HCT116 (cell line): ENCODE results near the gene VIPR2. TPM values are rescaled to one million over a fixed set of nuclear protein-coding genes. Genes with fewer than 3 reads are reported as not detected.

Source experiments
- ATAC-seq: fragments of 200-7000 bp; cut with Tn5 transposase; 2 replicates; pipeline ENCODE4 v1.9.1; 2020; ENCODE audit warnings: mild to moderate bottlenecking, moderate library complexity
- BruUV-seq: library from RNA; stranded (reverse); fragments of 400-500 nt; replicated peaks from 2 replicates; lab custom pipeline; 2021; lab: Mats Ljungman, UMichigan
- CTCF ChIA-PET: fragments of 300-600 bp; sonication (Branson Sonifier 250); formaldehyde crosslinking; loops from one replicate; lab custom pipeline; 2021; ENCODE audit warnings: antibody characterized with exemption; lab: Charles Lee
- POLR2A ChIA-PET: fragments of 300-600, 350-600 bp; sonication (Branson Sonifier 250); formaldehyde crosslinking; loops from one replicate; lab custom pipeline; 2021; ENCODE audit warnings: antibody characterized with exemption; lab: Charles Lee
- RAD21 ChIA-PET, 2 experiments: fragments of 300-600 bp; sonication (Branson Sonifier 250); formaldehyde crosslinking; loops; one replicate each; lab custom pipeline; 2023; ENCODE audit warnings: low total read pairs in 2 of 2; ENCODE audit not compliant: uncharacterized antibody in 2 of 2, unreplicated experiment in 2 of 2, low non-redundant PET in 1 of 2; lab: Charles Lee
- DNase-seq: peaks from one replicate; pipeline ENCODE4 v3.0.0-alpha.2; 2010; ENCODE audit warnings: low read depth, low spot score
- H2AFZ ChIP-seq: fragments of 200-600 bp; shearing (Covaris generic), sonication (generic); 2 replicates; pipeline ENCODE4 v1.6.1; 2017; ENCODE audit warnings: low read depth, mixed run types, mixed read lengths, antibody characterized with exemption, low read length; ENCODE audit not compliant: poor library complexity, severe bottlenecking
- H3K27ac ChIP-seq: 2 replicates; pipeline ENCODE4 v1.5.1; 2012; ENCODE audit warnings: low read depth, low read length
- H3K27me3 ChIP-seq: fragments of 200-600 bp; sonication (generic); 2 replicates; pipeline ENCODE4 v1.6.1; 2016; ENCODE audit warnings: mixed run types, low read length, mixed read lengths; ENCODE audit not compliant: insufficient read depth
- H3K36me3 ChIP-seq, 2 experiments: fragments of 200-500 bp in 1 of 2; fragments of 200-600 bp in 1 of 2; sonication (Bioruptor generic) in 1 of 2; sonication (generic) in 1 of 2; 2 replicates each; pipeline versions ENCODE4 v1.5.1 to v1.6.1; 2014 to 2016; ENCODE audit warnings: low read length in 2 of 2, inconsistent platforms in 1 of 2, mixed read lengths in 1 of 2, mixed run types in 1 of 2; ENCODE audit not compliant: insufficient read depth in 2 of 2, control insufficient read depth in 1 of 2
- H3K4me1 ChIP-seq, 2 experiments: fragments of 200-600 bp in 1 of 2; sonication (generic) in 1 of 2; 2 replicates each; pipeline versions ENCODE4 v1.5.1 to v1.6.1; 2012 to 2017; ENCODE audit warnings: low read length in 2 of 2, inconsistent platforms in 1 of 2, mild to moderate bottlenecking in 1 of 2, mixed read lengths in 1 of 2, mixed run types in 1 of 2, moderate library complexity in 1 of 2; ENCODE audit not compliant: insufficient read depth in 2 of 2, control insufficient read depth in 1 of 2
- H3K4me2 ChIP-seq: fragments of 200-600 bp; sonication (generic); 2 replicates; pipeline ENCODE4 v1.6.1; 2017; ENCODE audit warnings: mixed run types, low read length, mixed read lengths
- H3K4me3 ChIP-seq, 2 experiments: fragments of 200-600 bp in 1 of 2; sonication (generic) in 1 of 2; replicated peaks in 1 of 2; 2 replicates each; pipeline ENCODE4 v1.5.1; 2011 to 2016; ENCODE audit warnings: low read length in 2 of 2, control low read depth in 1 of 2, low read depth in 1 of 2, mild to moderate bottlenecking in 1 of 2, mixed read lengths in 1 of 2, mixed run types in 1 of 2
- H3K79me2 ChIP-seq: fragments of 200-600 bp; sonication (generic); 2 replicates; pipeline ENCODE4 v1.6.1; 2017; ENCODE audit warnings: mild to moderate bottlenecking, mixed run types, low read length, moderate library complexity, mixed read lengths; ENCODE audit not compliant: insufficient read depth
- H3K9ac ChIP-seq: fragments of 200-600 bp; sonication (generic); 2 replicates; pipeline ENCODE4 v1.6.1; 2016; ENCODE audit warnings: low read length, mixed read lengths
- H3K9me2 ChIP-seq: fragments of 200-600 bp; sonication (generic), shearing (Covaris generic); 2 replicates; pipeline ENCODE4 v1.6.1; 2017; ENCODE audit warnings: mixed run types, mild to moderate bottlenecking, moderate library complexity; ENCODE audit not compliant: insufficient read depth
- H3K9me3 ChIP-seq, 2 experiments: fragments of 200-500 bp in 1 of 2; fragments of 200-600 bp in 1 of 2; sonication (Bioruptor generic) in 1 of 2; sonication (generic) in 1 of 2; 2 replicates each; pipeline ENCODE4 v1.6.1; 2014 to 2017; ENCODE audit warnings: low read length in 2 of 2, mixed read lengths in 2 of 2, inconsistent platforms in 1 of 2, low read depth in 1 of 2, mild to moderate bottlenecking in 1 of 2, mixed run types in 1 of 2, moderate library complexity in 1 of 2; ENCODE audit not compliant: control insufficient read depth in 1 of 2, insufficient read depth in 1 of 2
- H4K20me1 ChIP-seq: fragments of 200-600 bp; sonication (generic), shearing (Covaris generic); 2 replicates; pipeline ENCODE4 v1.6.1; 2017; ENCODE audit warnings: mixed run types, mild to moderate bottlenecking, moderate library complexity; ENCODE audit not compliant: insufficient read depth
- ATF3 ChIP-seq: IDR thresholded peaks from 2 replicates; pipeline ENCODE4 v1.6.1; 2012
- CBX3 ChIP-seq: IDR thresholded peaks from 2 replicates; pipeline ENCODE4 v1.6.1; 2012; ENCODE audit warnings: low read depth
- EZH2phosphoT487 ChIP-seq: fragments of 200-600 bp; IDR thresholded peaks from 2 replicates; pipeline ENCODE4 v1.6.1; 2018; ENCODE audit warnings: antibody characterized with exemption, borderline replicate concordance
- FOSL1 ChIP-seq: IDR thresholded peaks from 2 replicates; pipeline ENCODE4 v1.6.1; 2012; ENCODE audit warnings: low read depth
- JUND ChIP-seq: IDR thresholded peaks from 2 replicates; pipeline ENCODE4 v1.6.1; 2012
- MAX ChIP-seq: IDR thresholded peaks from 2 replicates; pipeline ENCODE4 v1.6.1; 2012
- POLR2A ChIP-seq: IDR thresholded peaks from 2 replicates; pipeline ENCODE4 v1.7.0; 2011; ENCODE audit warnings: borderline replicate concordance; ENCODE audit not compliant: insufficient read depth, insufficient read length; ENCODE audit errors: extremely low read depth
- POLR2AphosphoS5 ChIP-seq: IDR thresholded peaks from 2 replicates; pipeline ENCODE4 v1.6.1; 2011; ENCODE audit warnings: mild to moderate bottlenecking, low read depth, low read length, moderate library complexity
- SIN3A ChIP-seq: IDR thresholded peaks from 2 replicates; pipeline ENCODE4 v1.6.1; 2012; ENCODE audit warnings: low read depth
- SP1 ChIP-seq: IDR thresholded peaks from 2 replicates; pipeline ENCODE4 v1.6.1; 2012; ENCODE audit warnings: low read depth
- SRF ChIP-seq: IDR thresholded peaks from 2 replicates; pipeline ENCODE4 v1.6.1; 2012; ENCODE audit warnings: low read depth
- TCF7L2 ChIP-seq: IDR thresholded peaks from 2 replicates; pipeline ENCODE4 v1.7.0; 2011; ENCODE audit warnings: borderline replicate concordance, inconsistent platforms; ENCODE audit not compliant: insufficient read depth, insufficient read length; ENCODE audit errors: extremely low read depth
- ZBTB33 ChIP-seq: IDR thresholded peaks from 2 replicates; pipeline ENCODE4 v1.6.1; 2011; ENCODE audit warnings: mild to moderate bottlenecking, low read length, moderate library complexity; ENCODE audit not compliant: insufficient replicate concordance; ENCODE audit errors: extremely low read depth
- ZFX ChIP-seq: fragments of 450-650 bp; IDR thresholded peaks from 2 replicates; pipeline ENCODE4 v1.6.1; 2017
- ZNF274 ChIP-seq: fragments of 200-500 bp; sonication (Bioruptor generic); IDR thresholded peaks from 2 replicates; pipeline ENCODE4 v1.6.1; 2014; ENCODE audit warnings: mild to moderate bottlenecking, low read depth, low read length, inconsistent platforms
- intact Hi-C: fragments of 100-400 bp; cut with micrococcal nuclease; formaldehyde crosslinking; loops from 2 replicates; pipeline ENCODE4 v1.10.0; 2022
- total RNA-seq: library from RNA; stranded (reverse); gene quantifications from one replicate; pipeline ENCODE4 v1.2.1, GENCODE V29; 2021; ENCODE audit not compliant: unreplicated experiment

The VIPR2 gene
- total RNA-seq, 1 experiment from 2014 or later = 0.10 TPM

GRCh38 chr7:159048656-159049055 lies 96.0 kb downstream of the VIPR2 start:
- Histone ChIP-seq H3K9me2 (no peaks in the 10 kb centered on the region), H3K36me3 (no peaks in the 10 kb centered on the region), H3K79me2 (no peaks in the 10 kb centered on the region), H3K9me3 (no peaks in the 10 kb centered on the region), H3K4me2 (no peak overlapping the region), H4K20me1 (no peaks in the 10 kb centered on the region), H3K9ac (no peak overlapping the region), H2AFZ (no peak overlapping the region), H3K4me1 (no peaks in the 10 kb centered on the region), H3K27me3 (peaks cover 17% of the 10 kb centered on the region; the same call in 1 of the 2 replicates), H3K27ac (no peak overlapping the region), H3K4me3 (no peak overlapping the region)
- POLR2A ChIA-PET = interaction anchor here (1.6 kb wide), 1 partner anchor 9 kb away, joined by 4 read pairs; no protein-coding TSS in a partner anchor
- intact Hi-C loops = no loop called here
- ATAC-seq (no peak), DNase-seq (no peak)
- CTCF ChIA-PET = interaction anchor here (0.7 kb wide), 1 partner anchor 75 kb away, joined by 3 read pairs; no protein-coding TSS in a partner anchor
- RAD21 ChIA-PET = no interaction called here
- no TSS peak for BruUV-seq
- TF ChIP-seq ZBTB33 = no peak
- no peak for TF ChIP-seq SIN3A
- TF ChIP-seq ZFX = no peak

GRCh38 chr7:159047536-159047935 lies 97.1 kb downstream of the VIPR2 start:
- no peaks in the 10 kb centered on the region for H3K4me1 ChIP-seq
- H3K27me3 ChIP-seq = peaks cover 17% of the 10 kb centered on the region; the same call in 1 of the 2 replicates
- no peaks in the 10 kb centered on the region for H3K79me2 ChIP-seq
- H2AFZ ChIP-seq = no peak overlapping the region
- H3K9me2 ChIP-seq = no peaks in the 10 kb centered on the region
- H3K27ac ChIP-seq = no peak overlapping the region
- ChIA-PET CTCF (no interaction called here), RAD21 (no interaction called here), POLR2A (interaction anchor here (1.6 kb wide), 1 partner anchor 10 kb away, joined by 4 read pairs; no protein-coding TSS in a partner anchor)
- no peak overlapping the region for H3K4me3 ChIP-seq
- no TSS peak for BruUV-seq
- no peak for ATAC-seq
- H4K20me1 ChIP-seq = no peaks in the 10 kb centered on the region
- intact Hi-C loops = no loop called here
- no peak overlapping the region for H3K4me2 ChIP-seq
- no peaks in the 10 kb centered on the region for H3K36me3 ChIP-seq
- H3K9ac ChIP-seq = no peak overlapping the region
- no peaks in the 10 kb centered on the region for H3K9me3 ChIP-seq
- no peak for DNase-seq
- TF ChIP-seq POLR2AphosphoS5 (no peak), CBX3 (no peak), JUND (no peak), FOSL1 (no peak), ZBTB33 (no peak), SRF (no peak), TCF7L2 (no peak), ATF3 (no peak), EZH2phosphoT487 (no peak), SP1 (no peak), POLR2A (no peak), MAX (no peak), ZFX (no peak), ZNF274 (no peak)
